GM12878 (cell line): ENCODE data around the gene CCL22. TPM values are rescaled to one million over a fixed set of nuclear protein-coding genes. Genes with fewer than 3 reads are reported as not detected.
A peak's percentile ranks its signal among the peaks of the same experiment; 100 is the strongest.

Experiments used
- ATAC-seq: fragments of 200-7000 bp; cut with Tn5 transposase; 3 replicates; pipeline ENCODE4 v1.9.1; 2020; ENCODE audit warnings: mild to moderate bottlenecking, moderate library complexity
- BruUV-seq: library from RNA; stranded (reverse); fragments of 400-500 nt; replicated peaks from 2 replicates; lab custom pipeline; 2021; lab: Mats Ljungman, UMichigan
- CTCF ChIA-PET: fragments of 300-600 bp; sonication (Branson Sonifier 250); formaldehyde crosslinking; extraction: SDS; loops from one replicate; lab custom pipeline; 2021; ENCODE audit warnings: inconsistent platforms; lab: Yijun Ruan, JAX
- POLR2A ChIA-PET: fragments of 350-600 bp; formaldehyde crosslinking; extraction: SDS; loops from one replicate; lab custom pipeline; 2021; ENCODE audit warnings: inconsistent platforms; lab: Charles Lee
- RAD21 ChIA-PET: fragments of 300-600 bp; sonication (Branson Sonifier 250); formaldehyde crosslinking; loops from one replicate; lab custom pipeline; 2023; ENCODE audit warnings: antibody characterized with exemption; ENCODE audit not compliant: unreplicated experiment; lab: Charles Lee
- SMC1A ChIA-PET: fragments of 300-600 bp; sonication (Branson Sonifier 250); formaldehyde crosslinking; loops from one replicate; lab custom pipeline; 2023; ENCODE audit not compliant: unreplicated experiment, uncharacterized antibody; lab: Charles Lee
- DNase-seq: peaks from one replicate; pipeline ENCODE4 v3.0.0-alpha.2; 2011; ENCODE audit warnings: low read depth, low spot score
- FAIRE-seq: peaks from 3 replicates; lab custom pipeline; 2011; peaks lifted over from hg19 to GRCh38; lab: Jason Lieb, UNC
- H2AFZ ChIP-seq: 2 replicates; pipeline ENCODE4 v1.6.0; 2011; ENCODE audit warnings: low read depth, low read length, control low read depth; ENCODE audit not compliant: control insufficient read depth
- H3K27ac ChIP-seq: 2 replicates; pipeline ENCODE4 v1.5.1; 2011; ENCODE audit warnings: control low read depth; ENCODE audit not compliant: control insufficient read depth, insufficient read depth
- H3K27me3 ChIP-seq, 2 experiments: replicated peaks in 1 of 2; 2 replicates each; pipeline versions ENCODE4 v1.6.0 to v1.6.1; 2011; ENCODE audit warnings: low read length in 1 of 2; ENCODE audit not compliant: control insufficient read depth in 2 of 2, insufficient read depth in 2 of 2
- H3K36me3 ChIP-seq, 2 experiments: 2 replicates each; pipeline ENCODE4 v1.5.1; 2011; ENCODE audit warnings: low read length in 1 of 2; ENCODE audit not compliant: control insufficient read depth in 2 of 2, insufficient read depth in 2 of 2
- H3K4me1 ChIP-seq: 2 replicates; pipeline ENCODE4 v1.6.1; 2011; ENCODE audit warnings: mild to moderate bottlenecking, low read length, moderate library complexity, mixed read lengths; ENCODE audit not compliant: control insufficient read depth, insufficient read depth
- H3K4me2 ChIP-seq: 2 replicates; pipeline ENCODE4 v1.6.0; 2011; ENCODE audit warnings: control low read depth; ENCODE audit not compliant: control insufficient read depth, insufficient read depth
- H3K4me3 ChIP-seq: fragments of 200-600 bp; sonication (generic); 2 replicates; pipeline ENCODE4 v1.5.1; 2016
- H3K79me2 ChIP-seq: 2 replicates; pipeline ENCODE4 v1.6.0; 2011; ENCODE audit warnings: low read length; ENCODE audit not compliant: control insufficient read depth, insufficient read depth
- H3K9ac ChIP-seq: 2 replicates; pipeline ENCODE4 v1.8.0; 2011; ENCODE audit warnings: low read length, control low read depth, mixed read lengths; ENCODE audit not compliant: control insufficient read depth, insufficient read depth
- H3K9me3 ChIP-seq: replicated peaks from 3 replicates; pipeline ENCODE4 v1.5.1; 2011; ENCODE audit warnings: mild to moderate bottlenecking, low read length; ENCODE audit not compliant: control insufficient read depth, insufficient read depth
- H4K20me1 ChIP-seq: 2 replicates; pipeline ENCODE4 v1.6.0; 2011; ENCODE audit not compliant: control insufficient read depth, insufficient read depth
- ESRRA ChIP-seq: IDR thresholded peaks from 2 replicates; pipeline ENCODE4 v1.6.1; 2012; ENCODE audit warnings: mild to moderate bottlenecking, low read length, improper control_type of control experiment
- ETV6 ChIP-seq, 2 experiments: fragments of 450-650 bp in 1 of 2; IDR thresholded peaks in 1 of 2; conservative IDR thresholded peaks in 1 of 2; 2 replicates each; pipeline ENCODE4 v1.6.1; 2014; ENCODE audit warnings: antibody characterized with exemption in 1 of 2, borderline replicate concordance in 1 of 2, low read depth in 1 of 2, mild to moderate bottlenecking in 1 of 2, moderate library complexity in 1 of 2
- IKZF1 ChIP-seq: fragments of 450-650 bp; conservative IDR thresholded peaks from 2 replicates; pipeline ENCODE4 v1.6.1; 2017; ENCODE audit warnings: antibody characterized with exemption, mild to moderate bottlenecking
- NR2F1 ChIP-seq: fragments of 450-650 bp; conservative IDR thresholded peaks from 2 replicates; pipeline ENCODE4 v1.6.1; 2017; ENCODE audit warnings: mild to moderate bottlenecking
- PML ChIP-seq: IDR thresholded peaks from 2 replicates; pipeline ENCODE4 v1.6.1; 2012; ENCODE audit warnings: low read length, inconsistent platforms
- POLR2A ChIP-seq: IDR thresholded peaks from 2 replicates; pipeline ENCODE4 v1.6.1; 2011; ENCODE audit warnings: low read depth, mild to moderate bottlenecking, low read length
- SIX5 ChIP-seq: IDR thresholded peaks from 2 replicates; pipeline ENCODE4 v1.6.1; 2011; ENCODE audit warnings: mild to moderate bottlenecking, low read depth, low read length, moderate library complexity; ENCODE audit not compliant: severe bottlenecking
- ZBTB11 ChIP-seq: fragments of 450-650 bp; formaldehyde crosslinking; IDR thresholded peaks from 2 replicates; pipeline ENCODE4 v1.5.0; 2022; ENCODE audit warnings: mild to moderate bottlenecking, missing genetic modification characterization
- whole genome bisulfite sequencing: methylation state at CpG from one replicate; pipeline ENCODE4 v1.1.6; 2016; ENCODE audit warnings: low lambda C conversion rate; ENCODE audit not compliant: insufficient replicate concordance, insufficient coverage; ENCODE audit errors: missing lambda C conversion rate; 5-methylcytosine and 5-hydroxymethylcytosine counted together
- in situ Hi-C: fragments of 300-500 bp; cut with MboI; formaldehyde crosslinking; loops from 9 replicates; pipeline ENCODE4 v1.14.3; 2018; ENCODE audit warnings: mixed read lengths
- intact Hi-C: fragments of 100-400 bp; cut with micrococcal nuclease; formaldehyde crosslinking; loops from one replicate; pipeline ENCODE4 v1.14.2; 2022; ENCODE audit not compliant: unreplicated experiment
- polyA plus RNA-seq, 11 experiments: library from polyadenylated mRNA; depleted of rRNA in 4 of 11; unstranded in 6 of 11; stranded (reverse) in 5 of 11; fragments of >200 nt; fragmentation: Nextera tagmentation in 4 of 11; fragmentation: Illumina TruSeq in 1 of 11; extraction: Ambion mirVana in 4 of 11; extraction: Trizol in 1 of 11; gene quantifications; 1 replicate in 1 of 11; 2 replicates in 10 of 11; pipeline versions ENCODE4 v1.2.1 to v1.2.3, GENCODE V29; 2011 to 2016; ENCODE audit warnings: inconsistent platforms in 2 of 11, missing spikeins in 2 of 11, low read depth in 1 of 11
- total RNA-seq, 4 experiments: library from RNA; depleted of rRNA in 3 of 4; stranded (reverse); fragments of >200 nt in 3 of 4; fragmentation: Illumina TruSeq in 1 of 4; extraction: Trizol in 1 of 4; gene quantifications; 2 replicates each; pipeline versions ENCODE4 v1.2.1 to v1.2.3, GENCODE V29; 2013 to 2021
- TF ChIP-seq, protein P1 (sequence below): IDR thresholded peaks from 2 replicates; pipeline ENCODE4 v1.6.1; 2011; ENCODE audit warnings: borderline replicate concordance, low read depth, mild to moderate bottlenecking, moderate library complexity, mixed read lengths, low read length; ENCODE audit not compliant: insufficient read depth; ENCODE audit errors: extremely low read length
- TF ChIP-seq, protein P2 (sequence below): fragments of 450-650 bp; IDR thresholded peaks from 2 replicates; pipeline ENCODE4 v1.6.1; 2017; ENCODE audit warnings: mild to moderate bottlenecking, moderate library complexity
- TF ChIP-seq, protein P3 (sequence below): IDR thresholded peaks from 2 replicates; pipeline ENCODE4 v1.6.1; 2011; ENCODE audit warnings: low read depth, low read length, improper control_type of control experiment, borderline replicate concordance

CCL22 gene
- total and polyA plus RNA-seq, 10 of the 15 experiments (the other 5 are each of a cell fraction or from before 2014, with no cell fraction given) = 38.0 to 704 (median 349) TPM

GRCh38 chr16:57358086-57358420 lies 530 bp upstream of the CCL22 start (continued):
- no peak for TF ChIP-seq ZBTB11
- TF ChIP-seq, all 136 proteins: peak for 2

DNA sequence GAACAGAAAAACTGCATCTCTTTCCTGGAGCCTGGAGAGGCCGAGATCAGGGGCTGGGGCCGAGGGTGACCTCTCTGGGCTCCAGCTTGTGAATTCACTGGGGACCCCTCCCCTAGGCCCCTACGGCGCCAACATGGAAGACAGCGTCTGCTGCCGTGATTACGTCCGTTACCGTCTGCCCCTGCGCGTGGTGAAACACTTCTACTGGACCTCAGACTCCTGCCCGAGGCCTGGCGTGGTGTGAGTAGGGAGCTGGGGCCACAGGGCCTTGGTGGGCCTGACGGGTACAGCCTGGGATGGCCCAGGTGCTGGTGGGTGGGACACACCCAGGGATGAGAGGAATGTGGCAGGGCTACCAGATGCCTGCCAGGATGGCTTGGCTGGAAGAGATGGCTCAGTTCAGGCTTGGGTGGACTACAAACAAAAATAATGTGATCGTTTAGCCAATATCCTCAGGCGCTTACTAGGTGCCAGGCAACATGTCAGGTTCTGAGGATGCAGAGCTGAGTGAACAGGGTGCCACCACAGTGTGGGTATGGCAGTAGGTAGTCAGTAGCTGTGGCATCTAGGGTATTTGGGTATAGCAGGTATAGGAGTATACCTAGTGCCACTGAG lies 1.8 kb downstream of the CCL22 start:
- DNase-seq (no peak), FAIRE-seq (no peak), ATAC-seq (no peak)
- no peak overlapping the region for H2AFZ ChIP-seq
- no peaks in the 10 kb centered on the region for H3K9me3 ChIP-seq
- no peaks in the 10 kb centered on the region for H4K20me1 ChIP-seq
- peak overlapping the region; percentile 22; the same call in 1 of the 2 replicates for H3K4me3 ChIP-seq
- H3K27ac ChIP-seq = no peak overlapping the region
- no peaks in the 10 kb centered on the region; a peak in 1 of 4 replicates for H3K36me3 ChIP-seq
- no peaks in the 10 kb centered on the region for H3K79me2 ChIP-seq
- H3K4me1 ChIP-seq = peaks cover 23% of the 10 kb centered on the region
- no peaks in the 10 kb centered on the region for H3K27me3 ChIP-seq
- WGBS = 52% methylated on average over 16 of the region's 16 CpGs
- no TSS peak for BruUV-seq
- ChIA-PET RAD21 (interaction anchor here (0.6 to 4.8 kb wide), 10 partner anchors 12 to 58 kb away, joined by 3 to 29 read pairs (median 6); partner anchors contain the start of gene CX3CL1), POLR2A (interaction anchor here (0.5 to 2.2 kb wide), 5 partner anchors 8 to 484 kb away, joined by 3 to 18 read pairs (median 6); partner anchors contain the start of gene CX3CL1), CTCF (interaction anchor here (0.7 to 3.6 kb wide), 11 partner anchors 8 to 582 kb away, joined by 3 to 19 read pairs (median 3); partner anchors contain the start of gene CX3CL1), SMC1A (interaction anchor here (0.9 to 4.2 kb wide), 11 partner anchors 11 to 62 kb away, joined by 3 to 26 read pairs (median 4); partner anchors contain the start of gene CX3CL1)
- peak overlapping the region; percentile 60 for H3K4me2 ChIP-seq
- H3K9ac ChIP-seq = peak overlapping the region; percentile 42
- intact Hi-C loops (no loop called here), in situ Hi-C loops (no loop called here)
- TF ChIP-seq, protein P1, sequence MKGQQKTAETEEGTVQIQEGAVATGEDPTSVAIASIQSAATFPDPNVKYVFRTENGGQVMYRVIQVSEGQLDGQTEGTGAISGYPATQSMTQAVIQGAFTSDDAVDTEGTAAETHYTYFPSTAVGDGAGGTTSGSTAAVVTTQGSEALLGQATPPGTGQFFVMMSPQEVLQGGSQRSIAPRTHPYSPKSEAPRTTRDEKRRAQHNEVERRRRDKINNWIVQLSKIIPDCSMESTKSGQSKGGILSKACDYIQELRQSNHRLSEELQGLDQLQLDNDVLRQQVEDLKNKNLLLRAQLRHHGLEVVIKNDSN = no peak
- TF ChIP-seq, protein P2, sequence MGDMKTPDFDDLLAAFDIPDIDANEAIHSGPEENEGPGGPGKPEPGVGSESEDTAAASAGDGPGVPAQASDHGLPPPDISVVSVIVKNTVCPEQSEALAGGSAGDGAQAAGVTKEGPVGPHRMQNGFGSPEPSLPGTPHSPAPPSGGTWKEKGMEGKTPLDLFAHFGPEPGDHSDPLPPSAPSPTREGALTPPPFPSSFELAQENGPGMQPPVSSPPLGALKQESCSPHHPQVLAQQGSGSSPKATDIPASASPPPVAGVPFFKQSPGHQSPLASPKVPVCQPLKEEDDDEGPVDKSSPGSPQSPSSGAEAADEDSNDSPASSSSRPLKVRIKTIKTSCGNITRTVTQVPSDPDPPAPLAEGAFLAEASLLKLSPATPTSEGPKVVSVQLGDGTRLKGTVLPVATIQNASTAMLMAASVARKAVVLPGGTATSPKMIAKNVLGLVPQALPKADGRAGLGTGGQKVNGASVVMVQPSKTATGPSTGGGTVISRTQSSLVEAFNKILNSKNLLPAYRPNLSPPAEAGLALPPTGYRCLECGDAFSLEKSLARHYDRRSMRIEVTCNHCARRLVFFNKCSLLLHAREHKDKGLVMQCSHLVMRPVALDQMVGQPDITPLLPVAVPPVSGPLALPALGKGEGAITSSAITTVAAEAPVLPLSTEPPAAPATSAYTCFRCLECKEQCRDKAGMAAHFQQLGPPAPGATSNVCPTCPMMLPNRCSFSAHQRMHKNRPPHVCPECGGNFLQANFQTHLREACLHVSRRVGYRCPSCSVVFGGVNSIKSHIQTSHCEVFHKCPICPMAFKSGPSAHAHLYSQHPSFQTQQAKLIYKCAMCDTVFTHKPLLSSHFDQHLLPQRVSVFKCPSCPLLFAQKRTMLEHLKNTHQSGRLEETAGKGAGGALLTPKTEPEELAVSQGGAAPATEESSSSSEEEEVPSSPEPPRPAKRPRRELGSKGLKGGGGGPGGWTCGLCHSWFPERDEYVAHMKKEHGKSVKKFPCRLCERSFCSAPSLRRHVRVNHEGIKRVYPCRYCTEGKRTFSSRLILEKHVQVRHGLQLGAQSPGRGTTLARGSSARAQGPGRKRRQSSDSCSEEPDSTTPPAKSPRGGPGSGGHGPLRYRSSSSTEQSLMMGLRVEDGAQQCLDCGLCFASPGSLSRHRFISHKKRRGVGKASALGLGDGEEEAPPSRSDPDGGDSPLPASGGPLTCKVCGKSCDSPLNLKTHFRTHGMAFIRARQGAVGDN = 0 out of 2 replicates have a peak, but pooled peaks have one; percentile 26
- TF ChIP-seq ETV6 (conservative IDR thresholded peaks at IDR 0.05 in 1 of 2, IDR thresholded peaks at IDR 0.05 in 1 of 2; ENCODE audit: borderline replicate concordance in 1 of 2, low read depth in 1 of 2) (no peak), IKZF1 (no peak), NR2F1 (no peak), ESRRA (no peak), POLR2A (peak; percentile 13; the same call in 1 of the 2 replicates), SIX5 (no peak), PML (no peak)
- TF ChIP-seq, protein P3, sequence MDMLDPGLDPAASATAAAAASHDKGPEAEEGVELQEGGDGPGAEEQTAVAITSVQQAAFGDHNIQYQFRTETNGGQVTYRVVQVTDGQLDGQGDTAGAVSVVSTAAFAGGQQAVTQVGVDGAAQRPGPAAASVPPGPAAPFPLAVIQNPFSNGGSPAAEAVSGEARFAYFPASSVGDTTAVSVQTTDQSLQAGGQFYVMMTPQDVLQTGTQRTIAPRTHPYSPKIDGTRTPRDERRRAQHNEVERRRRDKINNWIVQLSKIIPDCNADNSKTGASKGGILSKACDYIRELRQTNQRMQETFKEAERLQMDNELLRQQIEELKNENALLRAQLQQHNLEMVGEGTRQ = no peak
